ENCODE data around the gene ZKSCAN7.
"Not testable (repeated sequence)": the region's sequence is repeated elsewhere in the genome, so short reads cannot be mapped to it uniquely, and the experiment has no call there.

The ZKSCAN7 gene

GRCh38 chr3:44554626-44555592 is at the start of gene ZKSCAN7:
Gene ZKSCAN7 (plus strand): TSS chr3:44555193. CDS start chr3:44557048, 1,855 bp downstream.
- DNase-seq = peak; percentile 55

- no peak for DNase-seq
Measured at GRCh38 chr3:44506556-44506955, 48.4 kb upstream of the ZKSCAN7 start.

- DNase-seq = no peak
Measured at GRCh38 chr3:44506961-44507360, 48.0 kb upstream of the ZKSCAN7 start.

GRCh38 chr3:44509393-44509921 is 45.5 kb upstream of the ZKSCAN7 start:
- DNase-seq = no peak

GRCh38 chr3:44510000-44510368 is 45.0 kb upstream of the ZKSCAN7 start:
- DNase-seq = peak; percentile 5

GRCh38 chr3:44511238-44511566 is 43.8 kb upstream of the ZKSCAN7 start:
- no peak for DNase-seq

- DNase-seq = no peak
Measured at GRCh38 chr3:44513513-44513912, 41.5 kb upstream of the ZKSCAN7 start.

GRCh38 chr3:44516230-44516629 is 38.8 kb upstream of the ZKSCAN7 start:
- no peak for DNase-seq

- no peak for DNase-seq
Measured at GRCh38 chr3:44518782-44519156, 36.2 kb upstream of the ZKSCAN7 start.

- no peak for DNase-seq
Measured at GRCh38 chr3:44521721-44522120, 33.3 kb upstream of the ZKSCAN7 start.

GRCh38 chr3:44522494-44522933 is 32.5 kb upstream of the ZKSCAN7 start:
- DNase-seq = no peak

- no peak for DNase-seq
Measured at GRCh38 chr3:44525060-44525459, 29.9 kb upstream of the ZKSCAN7 start.

GRCh38 chr3:44529927-44530326 is 25.1 kb upstream of the ZKSCAN7 start:
- DNase-seq = no peak

GRCh38 chr3:44530911-44531310 is 24.1 kb upstream of the ZKSCAN7 start:
- no peak for DNase-seq

GRCh38 chr3:44534659-44535058 is 20.3 kb upstream of the ZKSCAN7 start:
- peak; percentile 5 for DNase-seq

- DNase-seq = no peak
Measured at GRCh38 chr3:44535364-44535763, 19.6 kb upstream of the ZKSCAN7 start.

GRCh38 chr3:44544811-44545210 is 10.2 kb upstream of the ZKSCAN7 start:
- DNase-seq = not testable (repeated sequence)

GRCh38 chr3:44555723-44556122 is 730 bp downstream of the ZKSCAN7 start:
- DNase-seq = peak; percentile 5

- no peak for DNase-seq
Measured at GRCh38 chr3:44557074-44557473, 2.1 kb downstream of the ZKSCAN7 start.

GRCh38 chr3:44561076-44561475 is 6.1 kb downstream of the ZKSCAN7 start:
- DNase-seq = no peak

GRCh38 chr3:44562147-44562546 is 7.2 kb downstream of the ZKSCAN7 start:
- no peak for DNase-seq

GRCh38 chr3:44568561-44568960 is 13.6 kb downstream of the ZKSCAN7 start:
- no peak for DNase-seq

GRCh38 chr3:44571024-44571423 is 16.0 kb downstream of the ZKSCAN7 start:
- DNase-seq = no peak

- no peak for DNase-seq
Measured at GRCh38 chr3:44576613-44577012, 21.6 kb downstream of the ZKSCAN7 start.
